ENCODE measurements around the gene KLF6. TPM values are rescaled to one million over a fixed set of nuclear protein-coding genes. Genes with fewer than 3 reads are reported as not detected.

KLF6 gene
- total RNA-seq, 1 experiment from 2014 or later: 27.7 TPM

DNA sequence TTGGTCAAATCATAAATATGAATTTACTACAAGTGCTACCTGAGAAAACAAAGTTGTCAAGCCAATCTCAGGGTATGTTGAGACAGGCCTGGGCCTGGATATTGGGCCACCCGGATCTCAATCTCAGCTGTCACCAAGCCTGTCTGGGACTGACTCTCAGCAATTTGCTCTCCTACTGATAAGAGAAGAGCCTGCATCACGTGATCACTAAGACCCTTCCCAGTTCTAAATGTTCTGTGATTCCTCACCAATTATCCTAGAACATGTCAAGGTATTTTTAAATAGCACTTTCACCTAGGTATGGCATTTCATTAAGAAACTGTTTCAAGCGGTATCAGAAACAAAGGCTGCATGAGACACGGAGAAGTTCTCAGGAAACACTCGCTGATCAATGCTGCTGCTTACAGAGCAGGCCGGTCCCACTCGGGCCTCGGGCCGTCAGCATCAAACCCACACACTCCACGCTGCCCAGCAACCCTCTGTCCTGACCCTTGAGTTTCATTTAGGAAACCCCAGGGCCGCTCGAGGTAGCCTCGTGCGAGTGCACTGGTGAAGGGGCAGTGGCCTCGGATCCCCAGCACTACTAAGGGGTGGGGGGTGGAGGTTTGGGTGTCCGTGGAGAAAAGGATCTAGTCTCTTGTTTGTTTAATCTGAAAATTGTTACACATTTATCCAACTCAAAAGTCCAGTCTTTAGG lies 4.1 kb downstream of the KLF6 start:
- intact Hi-C loops (cut with micrococcal nuclease; ENCODE audit: unreplicated experiment): loop anchor here (5.0 to 10.0 kb wide), 6 partner anchors 164 to 461 kb away; no protein-coding TSS in a partner anchor
- Histone ChIP-seq H3K27ac (peak overlapping the region; percentile 98), H3K9me2 (ENCODE audit: insufficient read depth) (no peaks in the 10 kb centered on the region), H4K20me1 (ENCODE audit: insufficient read depth) (no peaks in the 10 kb centered on the region), H3K79me2 (ENCODE audit: low read depth) (peaks cover 80% of the 10 kb centered on the region), H3K27me3 (ENCODE audit: insufficient read depth, low read depth) (no peaks in the 10 kb centered on the region), H3K9me3 (ENCODE audit: insufficient read depth, low read depth) (no peaks in the 10 kb centered on the region), H2AFZ (no peak overlapping the region), H3K4me3 (peak overlapping the region; percentile 66), H3F3A (ENCODE audit: insufficient read depth, low read depth) (peaks cover 53% of the 10 kb centered on the region), H3K36me3 (ENCODE audit: low read depth) (peaks cover 37% of the 10 kb centered on the region), H3K4me1 (replicated peaks; ENCODE audit: insufficient read depth) (peaks cover 61% of the 10 kb centered on the region), H3K4me2 (peak overlapping the region; percentile 83)
- BruUV-seq (replicated peaks): no TSS peak
- ChIA-PET CTCF (interaction anchor here (1.2 kb wide), 1 partner anchor 19 kb away, joined by 3 read pairs; no protein-coding TSS in a partner anchor), POLR2A (ENCODE audit: unreplicated experiment) (interaction anchor here (0.6 to 0.9 kb wide), 2 partner anchors 361 to 911 kb away, joined by 5 to 9 read pairs; no protein-coding TSS in a partner anchor)
- TF ChIP-seq, protein P1, sequence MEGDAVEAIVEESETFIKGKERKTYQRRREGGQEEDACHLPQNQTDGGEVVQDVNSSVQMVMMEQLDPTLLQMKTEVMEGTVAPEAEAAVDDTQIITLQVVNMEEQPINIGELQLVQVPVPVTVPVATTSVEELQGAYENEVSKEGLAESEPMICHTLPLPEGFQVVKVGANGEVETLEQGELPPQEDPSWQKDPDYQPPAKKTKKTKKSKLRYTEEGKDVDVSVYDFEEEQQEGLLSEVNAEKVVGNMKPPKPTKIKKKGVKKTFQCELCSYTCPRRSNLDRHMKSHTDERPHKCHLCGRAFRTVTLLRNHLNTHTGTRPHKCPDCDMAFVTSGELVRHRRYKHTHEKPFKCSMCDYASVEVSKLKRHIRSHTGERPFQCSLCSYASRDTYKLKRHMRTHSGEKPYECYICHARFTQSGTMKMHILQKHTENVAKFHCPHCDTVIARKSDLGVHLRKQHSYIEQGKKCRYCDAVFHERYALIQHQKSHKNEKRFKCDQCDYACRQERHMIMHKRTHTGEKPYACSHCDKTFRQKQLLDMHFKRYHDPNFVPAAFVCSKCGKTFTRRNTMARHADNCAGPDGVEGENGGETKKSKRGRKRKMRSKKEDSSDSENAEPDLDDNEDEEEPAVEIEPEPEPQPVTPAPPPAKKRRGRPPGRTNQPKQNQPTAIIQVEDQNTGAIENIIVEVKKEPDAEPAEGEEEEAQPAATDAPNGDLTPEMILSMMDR (conservative IDR thresholded peaks at IDR 0.05): no peak
- no peak for TF ChIP-seq EZH2 (IDR thresholded peaks at IDR 0.05; ENCODE audit: low read depth)
- DNase-seq: no peak

DNA sequence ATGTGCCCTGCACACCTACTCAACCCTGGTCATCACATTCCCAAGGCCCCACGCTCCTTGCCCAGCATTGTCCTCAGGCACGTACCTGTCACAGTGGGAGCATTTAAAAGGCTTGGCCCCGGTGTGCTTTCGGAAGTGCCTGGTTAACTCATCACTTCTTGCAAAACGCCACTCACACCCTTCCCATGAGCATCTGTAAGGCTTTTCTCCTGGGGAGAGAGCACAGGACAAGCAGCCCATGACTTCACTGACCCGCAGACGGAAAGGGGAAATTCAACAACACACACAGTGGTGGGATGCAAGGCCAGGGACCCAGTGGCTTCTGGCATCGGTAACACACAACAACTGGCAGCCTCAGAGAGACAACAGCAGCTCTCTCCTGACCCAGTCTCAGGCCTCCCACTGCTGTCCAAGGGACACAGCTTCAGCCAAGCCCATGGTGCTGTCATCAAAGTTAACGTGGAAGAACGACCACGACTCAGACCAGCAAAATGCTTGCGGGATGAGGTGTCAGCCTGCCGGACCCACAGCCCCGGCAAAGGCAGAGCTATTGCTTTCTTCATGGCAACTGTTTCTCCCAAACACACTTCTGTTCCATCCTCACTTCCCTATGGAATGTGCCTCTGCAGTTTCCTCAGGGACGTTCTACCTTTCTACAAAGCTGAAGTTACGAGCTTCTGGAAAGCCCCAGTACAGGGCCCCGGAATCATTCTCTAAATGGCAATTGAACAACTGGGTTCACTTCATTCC lies 4.8 kb downstream of the KLF6 start:
- H3F3A ChIP-seq (ENCODE audit: insufficient read depth, low read depth): peaks cover 61% of the 10 kb centered on the region
- peaks cover 44% of the 10 kb centered on the region for H3K36me3 ChIP-seq (ENCODE audit: low read depth)
- H3K79me2 ChIP-seq (ENCODE audit: low read depth): peaks cover 82% of the 10 kb centered on the region
- H3K9me3 ChIP-seq (ENCODE audit: insufficient read depth, low read depth): no peaks in the 10 kb centered on the region
- H4K20me1 ChIP-seq (ENCODE audit: insufficient read depth): no peaks in the 10 kb centered on the region
- no TSS peak for BruUV-seq (replicated peaks)
- intact Hi-C loops (cut with micrococcal nuclease; ENCODE audit: unreplicated experiment): loop anchor here (5.0 to 10.0 kb wide), 6 partner anchors 165 to 462 kb away; no protein-coding TSS in a partner anchor
- no peaks in the 10 kb centered on the region for H3K27me3 ChIP-seq (ENCODE audit: insufficient read depth, low read depth)
- no peaks in the 10 kb centered on the region for H3K9me2 ChIP-seq (ENCODE audit: insufficient read depth)
- peak overlapping the region; percentile 83 for H3K4me2 ChIP-seq
- DNase-seq: peak in 1 of 2 experiments; percentile 69
- CTCF ChIA-PET: no interaction called here
- H2AFZ ChIP-seq: no peak overlapping the region
- H3K4me1 ChIP-seq (replicated peaks; ENCODE audit: insufficient read depth): peaks cover 67% of the 10 kb centered on the region
- POLR2A ChIA-PET (ENCODE audit: unreplicated experiment): interaction anchor here (0.6 to 0.9 kb wide), 3 partner anchors 362 to 912 kb away, joined by 4 to 9 read pairs (median 5); no protein-coding TSS in a partner anchor
- peak overlapping the region; percentile 66; the same call in 1 of the 2 replicates for H3K4me3 ChIP-seq
- peak overlapping the region; percentile 98 for H3K27ac ChIP-seq
- TF ChIP-seq, protein P1 (conservative IDR thresholded peaks at IDR 0.05): no peak
- no peak for TF ChIP-seq EZH2 (IDR thresholded peaks at IDR 0.05; ENCODE audit: low read depth)

DNA sequence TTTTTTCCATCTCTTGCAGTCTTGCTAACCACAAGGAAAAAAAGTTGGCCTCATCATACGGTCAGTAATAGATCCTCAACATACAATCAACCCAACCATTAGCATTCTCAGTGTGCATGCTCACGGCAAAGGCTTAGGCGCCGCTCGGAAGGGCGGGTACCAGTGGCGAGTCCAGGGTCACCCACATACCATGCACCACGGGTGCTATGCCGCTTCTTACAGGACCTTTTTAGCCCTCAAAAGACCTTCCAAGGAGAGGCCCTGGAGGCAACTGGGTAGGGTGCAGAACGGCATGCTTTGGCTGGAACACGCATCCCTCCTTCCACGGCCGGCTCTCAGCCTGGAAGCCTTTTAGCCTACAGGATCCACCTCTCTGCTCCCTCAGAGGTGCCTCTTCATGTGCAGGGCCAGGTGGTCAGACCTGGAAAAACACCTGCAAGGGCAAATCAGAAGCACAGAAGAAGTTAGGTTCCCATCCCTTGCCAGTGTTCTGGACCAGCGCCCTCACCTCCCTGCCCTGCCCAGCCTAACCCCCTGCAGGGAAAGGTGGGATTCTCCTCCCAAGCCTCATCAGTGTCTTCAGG lies 5.8 kb downstream of the KLF6 start:
- DNase-seq: no peak
- Histone ChIP-seq H3K4me2 (peak overlapping the region; percentile 83), H2AFZ (no peak overlapping the region), H4K20me1 (ENCODE audit: insufficient read depth) (no peaks in the 10 kb centered on the region), H3K79me2 (ENCODE audit: low read depth) (peaks cover 75% of the 10 kb centered on the region), H3K9me2 (ENCODE audit: insufficient read depth) (no peaks in the 10 kb centered on the region), H3K36me3 (ENCODE audit: low read depth) (peaks cover 45% of the 10 kb centered on the region), H3K4me1 (replicated peaks; ENCODE audit: insufficient read depth) (peaks cover 69% of the 10 kb centered on the region), H3K27me3 (ENCODE audit: insufficient read depth, low read depth) (no peaks in the 10 kb centered on the region), H3F3A (ENCODE audit: insufficient read depth, low read depth) (peaks cover 62% of the 10 kb centered on the region), H3K4me3 (peak overlapping the region; percentile 66; the same call in 1 of the 2 replicates), H3K27ac (peak overlapping the region; percentile 98), H3K9me3 (ENCODE audit: insufficient read depth, low read depth) (no peaks in the 10 kb centered on the region)
- ChIA-PET CTCF (no interaction called here), POLR2A (ENCODE audit: unreplicated experiment) (interaction anchor here (0.7 kb wide), 1 partner anchor 14 kb away, joined by 3 read pairs; no protein-coding TSS in a partner anchor)
- intact Hi-C loops (cut with micrococcal nuclease; ENCODE audit: unreplicated experiment): loop anchor here (10.0 kb wide), 1 partner anchor 854 kb away; no protein-coding TSS in a partner anchor
- BruUV-seq (replicated peaks): no TSS peak
- no peak for TF ChIP-seq EZH2 (IDR thresholded peaks at IDR 0.05; ENCODE audit: low read depth)
- TF ChIP-seq, protein P1 (conservative IDR thresholded peaks at IDR 0.05): no peak
